ENCODE results near the gene PALS2.

PALS2 gene

DNA sequence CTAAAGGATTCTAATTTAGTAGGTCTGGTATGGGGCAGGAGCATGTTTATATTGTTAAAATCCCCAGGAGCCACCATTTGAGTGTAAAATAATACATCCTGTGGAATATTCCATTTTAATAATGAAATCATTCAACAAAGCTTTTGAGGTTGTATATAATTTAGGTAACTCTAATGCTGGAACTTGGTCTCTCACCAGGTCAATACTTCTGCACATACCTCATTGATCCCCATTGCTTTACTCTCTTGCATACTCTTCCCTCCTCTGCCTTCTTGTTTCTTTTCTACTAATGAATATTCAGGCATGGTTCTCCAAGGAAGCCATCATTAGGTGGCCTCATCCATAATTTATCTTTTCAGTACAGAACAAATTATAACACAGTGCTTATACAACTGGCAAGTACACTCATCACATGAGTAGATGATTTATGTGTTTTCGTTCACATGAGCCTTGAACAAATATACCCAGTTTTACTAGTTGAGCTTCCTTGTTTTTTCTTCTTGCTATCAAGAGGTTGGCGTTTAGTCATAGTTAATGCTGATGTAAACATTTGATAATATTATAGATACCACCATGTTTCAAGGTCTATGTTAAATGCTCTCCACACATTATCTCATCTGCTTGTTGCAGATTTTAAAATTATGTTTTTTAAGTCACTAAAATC lies 7.2 kb downstream of the PALS2 start:
- intact Hi-C loops (cut with DNase I) = no loop called here
- no peak for DNase-seq

DNA sequence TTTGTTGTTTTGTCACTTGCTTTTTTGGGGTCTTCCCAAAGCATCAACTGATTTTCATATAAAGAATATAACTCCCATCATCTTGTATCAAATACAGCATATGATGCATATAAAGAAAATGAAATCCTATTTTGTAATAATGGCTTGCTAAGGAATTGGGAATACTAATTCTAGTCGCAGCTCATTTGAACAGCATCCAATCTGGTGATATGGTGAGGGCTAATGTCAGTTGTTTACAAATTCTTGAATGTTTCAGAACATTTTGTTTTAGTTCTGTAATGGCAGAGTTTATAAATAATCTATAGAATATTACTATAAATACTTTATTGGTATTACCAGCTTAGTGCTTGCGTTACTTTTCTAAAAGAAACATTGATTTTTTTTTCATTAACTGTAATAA lies 8.9 kb downstream of the PALS2 start:
- intact Hi-C loops (cut with DNase I) = no loop called here
- DNase-seq = no peak

DNA sequence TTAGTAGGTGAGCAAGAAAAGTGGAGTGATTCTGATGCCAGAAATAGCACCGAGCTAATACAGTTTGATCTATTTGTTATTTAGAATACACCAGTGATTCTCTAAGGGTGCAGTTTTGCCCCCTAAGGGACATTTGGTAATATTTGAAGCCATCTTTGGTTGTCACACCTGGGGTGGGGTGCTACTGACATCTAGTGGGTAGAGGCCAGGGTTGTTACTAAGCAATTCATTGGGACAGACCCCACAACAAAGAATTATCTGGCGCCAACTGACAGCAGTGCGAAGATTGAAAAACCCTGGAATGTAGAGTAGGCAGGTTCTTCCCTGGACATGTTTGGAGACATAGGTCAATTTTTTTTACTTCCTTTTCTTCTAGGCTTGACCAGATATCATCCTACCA lies 14.6 kb downstream of the PALS2 start:
- DNase-seq = no peak
- intact Hi-C loops (cut with DNase I) = no loop called here

DNA sequence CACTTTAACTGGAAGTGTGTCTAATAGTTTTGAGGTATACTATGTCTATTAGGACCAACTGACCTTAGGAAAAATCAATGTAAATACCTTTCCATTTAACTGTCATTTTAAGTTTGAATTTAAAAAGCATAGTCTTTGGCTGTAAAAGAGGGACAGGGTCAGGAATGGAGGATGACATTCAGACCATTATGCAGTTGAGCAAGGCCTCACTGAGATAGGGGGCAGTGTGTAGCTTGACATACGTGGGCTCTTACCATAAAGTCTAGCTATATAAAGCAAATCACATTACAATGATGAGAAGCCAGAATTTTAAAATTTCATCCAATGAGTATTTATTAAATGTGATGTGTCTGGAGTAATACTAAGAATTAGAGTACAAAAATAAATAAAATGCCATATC lies 17.9 kb downstream of the PALS2 start:
- intact Hi-C loops (cut with DNase I) = no loop called here
- no peak for DNase-seq

DNA sequence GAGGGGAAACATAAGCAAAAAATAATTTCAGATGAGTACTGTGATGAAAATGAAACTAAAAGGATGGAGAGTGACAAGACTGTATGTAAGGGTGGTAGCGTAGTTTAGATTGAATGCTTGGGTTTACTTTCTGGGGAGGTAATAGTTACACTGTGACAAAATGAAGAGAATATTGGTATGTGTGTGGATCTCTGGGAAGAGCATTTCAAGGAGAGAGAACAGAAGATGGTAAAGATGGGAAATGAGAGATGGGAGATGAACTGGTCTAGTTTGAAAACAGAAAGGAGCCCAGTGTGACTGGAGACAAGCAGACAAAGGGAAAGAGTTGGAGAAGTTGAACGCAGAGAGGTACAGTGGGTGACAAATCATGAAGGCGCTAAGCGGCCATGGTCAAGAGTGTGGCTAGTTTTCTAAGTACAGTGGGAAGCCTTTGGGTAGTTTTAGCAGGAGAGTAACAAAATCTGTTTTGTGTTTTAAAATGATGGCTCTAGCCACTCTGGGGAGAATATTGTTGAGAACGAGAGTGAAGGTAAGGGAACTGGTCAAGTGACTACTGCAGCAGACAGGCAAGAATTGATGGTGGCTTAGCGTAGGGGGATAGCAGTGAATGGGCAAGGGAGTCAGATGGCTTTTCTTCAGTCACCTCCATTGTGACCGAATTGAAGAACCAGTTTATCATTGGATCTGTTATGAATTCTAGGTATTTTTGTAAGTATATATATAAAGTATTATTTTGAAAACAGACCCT lies 22.6 kb downstream of the PALS2 start:
- intact Hi-C loops (cut with DNase I) = no loop called here
- no peak for DNase-seq

DNA sequence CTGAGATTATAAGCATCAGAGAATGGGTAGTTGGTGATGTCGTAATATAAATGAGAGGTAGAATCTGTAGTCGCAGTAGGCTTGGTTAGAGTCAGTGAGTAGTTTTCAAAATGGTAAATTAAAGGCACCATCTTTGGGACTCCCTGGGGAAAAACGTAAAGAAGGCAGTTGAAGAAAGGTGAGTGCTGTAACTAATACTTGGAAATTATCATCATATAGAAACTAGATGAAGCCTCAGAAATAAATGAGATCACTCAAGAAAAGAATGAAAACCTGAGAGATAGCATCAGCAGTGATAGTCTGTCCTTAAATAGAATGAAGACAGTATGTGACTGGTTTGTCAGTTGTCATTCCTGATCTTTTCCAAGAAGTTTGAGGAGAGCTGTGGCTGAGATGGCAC lies 23.8 kb downstream of the PALS2 start:
- intact Hi-C loops (cut with DNase I) = no loop called here
- DNase-seq = no peak

DNA sequence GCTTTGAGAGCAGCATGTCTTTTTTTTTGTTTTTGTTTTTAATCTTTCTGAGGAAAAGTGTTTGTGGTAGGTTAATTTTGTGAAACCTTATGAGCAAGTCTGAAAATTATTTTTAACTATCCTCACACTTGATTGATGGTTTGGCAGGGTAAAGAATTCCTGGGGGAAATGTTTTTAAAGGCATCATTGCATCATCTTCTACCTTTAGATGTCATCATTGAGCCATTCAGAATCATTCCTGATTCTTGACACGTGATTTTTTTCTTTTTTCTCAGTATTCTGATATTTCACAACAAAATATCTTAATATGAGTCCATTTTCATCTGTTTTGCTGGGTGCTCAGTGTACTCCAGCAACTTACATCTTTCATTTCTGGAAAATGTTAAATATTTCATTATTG lies 28.3 kb downstream of the PALS2 start:
- intact Hi-C loops (cut with DNase I) = no loop called here
- no peak for DNase-seq

DNA sequence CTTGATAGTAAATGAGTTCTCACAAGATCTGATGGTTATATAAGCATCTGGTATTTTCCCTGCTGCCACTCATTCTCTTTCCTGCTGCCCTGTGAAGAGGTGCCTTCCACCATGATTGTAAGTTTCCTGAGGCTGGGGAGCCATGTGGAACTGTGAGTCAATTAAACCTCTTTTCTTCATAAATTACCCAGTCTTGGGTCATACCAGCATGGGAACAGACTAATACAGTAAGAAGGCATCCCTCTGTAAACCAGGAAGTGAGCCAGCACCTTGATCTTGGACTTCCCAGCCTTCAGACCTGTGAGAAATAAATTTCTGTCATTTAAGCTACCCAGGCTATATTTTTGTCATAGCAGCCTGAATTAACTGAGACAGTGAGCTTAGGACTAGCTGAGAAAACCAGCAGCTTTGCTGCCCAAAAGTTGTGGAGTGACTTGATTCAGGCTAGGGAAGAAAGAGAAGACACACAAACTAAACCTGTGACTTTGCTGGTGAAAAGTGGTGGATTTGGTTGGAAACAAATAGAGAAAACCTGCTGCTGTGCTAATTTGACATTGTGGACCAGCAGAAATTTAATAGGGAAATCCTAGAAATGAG lies 29.7 kb downstream of the PALS2 start:
- intact Hi-C loops (cut with DNase I) = no loop called here
- DNase-seq = no peak

DNA sequence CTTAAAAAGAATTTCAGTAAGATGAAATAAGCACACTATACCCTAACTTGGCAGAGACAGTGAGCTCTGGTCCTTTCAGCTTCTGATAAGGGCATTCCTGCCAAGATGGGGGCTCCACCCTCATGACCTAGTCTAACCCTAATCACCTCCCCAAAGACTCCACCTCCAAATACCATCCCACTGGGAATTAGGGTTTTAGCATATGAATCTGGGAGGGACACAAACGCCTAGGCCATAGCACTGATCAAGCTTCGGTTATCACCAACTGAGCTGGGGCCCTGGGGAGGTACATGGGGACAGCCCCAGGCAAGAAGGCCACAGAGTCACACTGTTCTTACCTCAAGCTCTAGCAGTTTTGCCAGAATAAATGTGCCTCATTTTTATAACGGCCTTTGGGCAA lies 31.4 kb downstream of the PALS2 start:
- DNase-seq = no peak
- intact Hi-C loops (cut with DNase I) = no loop called here

DNA sequence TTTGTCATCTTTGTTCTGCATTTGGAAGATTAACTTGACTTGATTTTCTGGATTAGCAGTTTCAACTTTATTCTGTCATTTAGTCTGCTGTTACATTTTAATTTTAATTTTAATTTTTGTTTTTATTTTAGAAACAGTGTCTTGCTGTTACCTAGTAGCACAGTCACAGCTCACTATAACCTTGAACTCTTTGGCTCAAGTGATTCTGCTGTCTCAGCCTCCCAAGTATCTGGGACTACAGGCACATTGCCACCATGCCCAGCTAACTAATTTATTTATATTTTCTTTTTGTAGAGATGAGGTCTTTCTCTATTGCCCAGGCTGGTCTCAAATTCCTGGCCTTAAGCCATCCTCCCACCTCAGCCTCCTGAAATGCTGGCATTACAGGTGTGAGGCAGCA lies 35.3 kb downstream of the PALS2 start:
- intact Hi-C loops (cut with DNase I) = no loop called here
- DNase-seq = no peak

DNA sequence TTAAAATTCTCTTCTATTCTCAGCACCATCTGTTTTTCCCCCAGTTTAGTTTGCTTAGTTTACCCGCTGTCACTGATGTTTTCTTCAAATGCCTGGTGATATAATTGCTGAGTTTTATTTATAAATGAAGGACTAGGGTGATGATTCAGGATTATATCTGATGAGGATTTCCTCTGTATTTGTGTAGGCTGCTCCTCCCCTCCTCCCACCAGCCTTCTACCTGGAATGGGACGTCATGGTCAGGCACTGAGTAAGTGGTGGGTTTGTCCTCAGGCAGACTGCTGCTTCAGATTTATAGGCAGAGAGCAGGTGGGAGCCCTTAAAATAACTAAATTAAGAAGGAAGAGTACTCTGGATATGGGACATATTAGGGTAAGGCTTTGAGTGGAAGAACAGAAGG lies 35.8 kb downstream of the PALS2 start:
- DNase-seq = no peak
- intact Hi-C loops (cut with DNase I) = no loop called here

DNA sequence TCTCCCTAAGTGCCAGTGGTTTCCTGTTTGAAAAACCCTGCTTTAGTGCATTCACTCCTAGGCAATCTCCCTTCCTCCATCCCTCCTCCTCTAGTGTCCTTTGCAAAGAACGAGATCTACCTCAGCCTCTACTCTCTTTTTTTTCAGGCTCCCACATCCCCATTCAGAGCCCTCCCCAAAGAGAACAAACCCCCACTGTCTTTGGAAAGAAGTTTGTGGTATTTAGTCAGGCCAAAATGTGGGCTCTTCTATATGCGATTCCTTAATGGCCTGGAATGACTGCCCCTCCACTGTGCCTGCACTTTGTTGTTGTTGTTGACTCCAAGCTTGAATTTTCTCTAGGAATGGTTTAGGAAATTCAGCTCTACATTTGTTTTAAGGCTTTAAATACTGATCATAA lies 36.3 kb downstream of the PALS2 start:
- intact Hi-C loops (cut with DNase I) = no loop called here

DNA sequence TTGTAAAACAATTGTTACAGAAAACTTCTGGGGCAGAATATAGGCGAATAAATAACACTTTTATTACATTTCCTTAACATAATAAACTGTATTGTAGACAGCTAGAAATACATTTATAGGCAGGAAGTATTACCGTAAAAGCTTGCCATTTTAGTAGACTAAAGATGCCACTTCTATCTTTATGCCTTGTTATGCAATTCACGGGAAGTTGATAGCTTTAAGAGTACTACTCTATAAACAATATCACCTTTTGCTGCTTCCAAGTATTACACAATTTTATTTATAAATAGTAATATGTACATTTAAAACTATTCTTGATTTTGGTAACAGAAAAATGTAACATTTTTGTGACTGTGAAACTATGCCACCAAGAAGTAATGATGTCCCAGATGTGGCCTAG lies 37.9 kb downstream of the PALS2 start:
- intact Hi-C loops (cut with DNase I) = no loop called here
- DNase-seq = no peak

More for the DNA sequence above, 36.3 kb downstream of the PALS2 start:
- no peak for DNase-seq

DNA sequence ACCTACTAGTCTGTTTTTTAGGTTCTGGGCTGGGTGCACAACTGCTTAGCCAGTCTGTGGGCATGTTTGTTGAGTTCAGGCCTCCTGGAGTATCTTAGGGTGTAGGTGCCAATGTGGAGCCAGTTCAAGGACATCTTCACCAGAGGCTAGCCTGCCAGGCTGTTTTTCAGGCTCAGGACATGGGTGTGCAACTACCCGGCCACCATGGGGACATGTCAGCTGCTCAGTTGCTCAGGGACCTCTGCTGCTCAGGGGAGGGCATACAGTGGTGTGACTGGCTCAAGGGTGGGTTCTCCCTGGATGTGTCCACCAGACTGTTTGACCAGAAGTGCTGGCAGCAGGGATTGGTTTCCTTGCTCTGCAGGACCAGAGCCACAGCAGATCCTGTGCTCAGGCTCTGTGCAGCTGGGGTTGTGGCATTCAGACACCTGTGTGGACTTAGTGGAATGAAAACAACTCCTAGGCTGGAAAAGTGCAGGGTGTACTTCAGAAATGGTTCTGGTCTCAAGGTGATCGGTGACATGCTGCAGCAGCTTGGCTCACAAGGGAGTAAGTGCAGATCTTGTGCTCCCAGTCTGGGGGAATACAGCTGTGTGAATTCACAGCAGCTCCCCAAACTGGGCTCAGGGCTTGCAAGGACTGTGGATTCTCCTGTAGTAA lies 44.8 kb downstream of the PALS2 start:
- intact Hi-C loops (cut with DNase I) = no loop called here
- DNase-seq = no peak

DNA sequence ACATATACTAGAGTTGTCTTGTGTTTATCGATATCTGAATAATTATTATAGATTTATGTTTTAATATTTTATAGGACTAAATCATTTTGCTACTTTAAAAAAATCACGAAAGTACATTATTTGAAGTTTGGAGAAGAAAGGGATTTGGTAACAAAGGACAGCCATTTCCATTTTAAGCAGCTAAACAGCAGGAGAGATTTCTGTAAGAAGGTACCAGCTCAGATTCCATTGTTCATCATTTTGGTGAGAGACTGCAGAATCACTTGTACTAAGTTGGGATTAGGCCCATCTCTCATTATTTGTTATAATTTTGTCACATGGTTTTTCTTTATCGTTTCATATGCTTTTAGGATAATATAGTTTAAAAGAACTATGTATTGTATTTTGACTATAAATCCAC lies 46.7 kb downstream of the PALS2 start:
- no peak for DNase-seq
- intact Hi-C loops (cut with DNase I) = no loop called here

DNA sequence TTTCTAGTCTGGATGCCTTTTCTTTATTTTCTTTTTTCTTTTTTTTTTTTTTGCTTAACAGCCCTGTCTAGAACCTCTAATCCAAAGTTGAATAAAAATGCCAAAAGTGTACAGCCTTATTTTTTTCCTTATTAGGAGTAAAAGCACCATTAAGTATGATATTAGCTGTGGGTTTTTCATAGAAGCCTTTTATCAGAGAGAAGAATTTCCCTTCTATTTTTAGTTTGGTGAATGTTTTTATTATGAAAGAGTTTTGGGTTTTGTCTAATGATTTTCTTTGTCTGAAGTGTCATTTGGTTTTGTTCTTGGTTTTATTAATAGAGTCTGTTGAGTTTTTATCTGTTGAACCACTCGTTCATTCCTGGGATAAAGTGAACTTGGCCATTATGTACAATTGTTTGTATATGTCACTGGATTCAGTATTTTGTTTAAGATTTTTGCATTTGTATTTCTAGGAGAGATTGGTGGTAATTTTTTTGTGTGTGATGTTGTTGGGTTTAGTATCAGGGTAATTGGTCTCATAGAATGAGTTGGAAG lies 49.5 kb downstream of the PALS2 start:
- intact Hi-C loops (cut with DNase I) = no loop called here
- no peak for DNase-seq
